Activated CD8-positive, alpha-beta memory T cell treated with anti-CD3 and anti-CD28 coated beads, Interleukin-2, amount 50 U/mL, for 48 hours (primary cell): ENCODE data around the gene OMP.
A peak's percentile ranks its signal among the peaks of the same experiment; 100 is the strongest.

Experiments used
- DNase-seq: peaks from one replicate; pipeline ENCODE4 v3.0.0-alpha.2; 2020

The OMP gene

GRCh38 chr11:77069969-77070582 lies 32.6 kb upstream of the OMP start:
- no peak for DNase-seq

GRCh38 chr11:77071077-77071476 lies 31.6 kb upstream of the OMP start:
- DNase-seq = no peak

- DNase-seq = peak; percentile 49
These were observed 30.7 kb upstream of the OMP start for GRCh38 chr11:77071671-77072605.

GRCh38 chr11:77072851-77073327 lies 29.8 kb upstream of the OMP start:
- DNase-seq = peak; percentile 56

GRCh38 chr11:77073328-77074001 lies 29.2 kb upstream of the OMP start:
- DNase-seq = no peak

- DNase-seq = no peak
These were observed 28.4 kb upstream of the OMP start for GRCh38 chr11:77074205-77074604.

GRCh38 chr11:77074626-77075221 lies 27.9 kb upstream of the OMP start:
- no peak for DNase-seq

GRCh38 chr11:77075425-77075905 lies 27.2 kb upstream of the OMP start:
- DNase-seq = no peak

- no peak for DNase-seq
These were observed 23.0 kb upstream of the OMP start for GRCh38 chr11:77079666-77080065.

- DNase-seq = no peak
These were observed 21.9 kb upstream of the OMP start for GRCh38 chr11:77080643-77081210.

- no peak for DNase-seq
These were observed 21.2 kb upstream of the OMP start for GRCh38 chr11:77081381-77081851.

- DNase-seq = no peak
These were observed 20.4 kb upstream of the OMP start for GRCh38 chr11:77081976-77082836.

GRCh38 chr11:77082838-77083565 lies 19.6 kb upstream of the OMP start:
- peak; percentile 67 for DNase-seq

- no peak for DNase-seq
These were observed 18.9 kb upstream of the OMP start for GRCh38 chr11:77083566-77084245.

- no peak for DNase-seq
These were observed 18.0 kb upstream of the OMP start for GRCh38 chr11:77084581-77085191.

- no peak for DNase-seq
These were observed 17.0 kb upstream of the OMP start for GRCh38 chr11:77085652-77086051.

GRCh38 chr11:77086521-77087472 lies 15.8 kb upstream of the OMP start:
- no peak for DNase-seq

- DNase-seq = no peak
These were observed 14.9 kb upstream of the OMP start for GRCh38 chr11:77087723-77088225.
